Fibroblast of gingiva (primary cell): ENCODE data around the gene ICAM5.
"Not testable (repeated sequence)": the region's sequence is repeated elsewhere in the genome, so short reads cannot be mapped to it uniquely, and the experiment has no call there.

Source experiments
- DNase-seq: peaks from one replicate; pipeline ENCODE4 v3.0.0-alpha.2; 2011; ENCODE audit warnings: low read depth

Gene ICAM5, protein sequence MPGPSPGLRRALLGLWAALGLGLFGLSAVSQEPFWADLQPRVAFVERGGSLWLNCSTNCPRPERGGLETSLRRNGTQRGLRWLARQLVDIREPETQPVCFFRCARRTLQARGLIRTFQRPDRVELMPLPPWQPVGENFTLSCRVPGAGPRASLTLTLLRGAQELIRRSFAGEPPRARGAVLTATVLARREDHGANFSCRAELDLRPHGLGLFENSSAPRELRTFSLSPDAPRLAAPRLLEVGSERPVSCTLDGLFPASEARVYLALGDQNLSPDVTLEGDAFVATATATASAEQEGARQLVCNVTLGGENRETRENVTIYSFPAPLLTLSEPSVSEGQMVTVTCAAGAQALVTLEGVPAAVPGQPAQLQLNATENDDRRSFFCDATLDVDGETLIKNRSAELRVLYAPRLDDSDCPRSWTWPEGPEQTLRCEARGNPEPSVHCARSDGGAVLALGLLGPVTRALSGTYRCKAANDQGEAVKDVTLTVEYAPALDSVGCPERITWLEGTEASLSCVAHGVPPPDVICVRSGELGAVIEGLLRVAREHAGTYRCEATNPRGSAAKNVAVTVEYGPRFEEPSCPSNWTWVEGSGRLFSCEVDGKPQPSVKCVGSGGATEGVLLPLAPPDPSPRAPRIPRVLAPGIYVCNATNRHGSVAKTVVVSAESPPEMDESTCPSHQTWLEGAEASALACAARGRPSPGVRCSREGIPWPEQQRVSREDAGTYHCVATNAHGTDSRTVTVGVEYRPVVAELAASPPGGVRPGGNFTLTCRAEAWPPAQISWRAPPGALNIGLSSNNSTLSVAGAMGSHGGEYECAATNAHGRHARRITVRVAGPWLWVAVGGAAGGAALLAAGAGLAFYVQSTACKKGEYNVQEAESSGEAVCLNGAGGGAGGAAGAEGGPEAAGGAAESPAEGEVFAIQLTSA

DNA sequence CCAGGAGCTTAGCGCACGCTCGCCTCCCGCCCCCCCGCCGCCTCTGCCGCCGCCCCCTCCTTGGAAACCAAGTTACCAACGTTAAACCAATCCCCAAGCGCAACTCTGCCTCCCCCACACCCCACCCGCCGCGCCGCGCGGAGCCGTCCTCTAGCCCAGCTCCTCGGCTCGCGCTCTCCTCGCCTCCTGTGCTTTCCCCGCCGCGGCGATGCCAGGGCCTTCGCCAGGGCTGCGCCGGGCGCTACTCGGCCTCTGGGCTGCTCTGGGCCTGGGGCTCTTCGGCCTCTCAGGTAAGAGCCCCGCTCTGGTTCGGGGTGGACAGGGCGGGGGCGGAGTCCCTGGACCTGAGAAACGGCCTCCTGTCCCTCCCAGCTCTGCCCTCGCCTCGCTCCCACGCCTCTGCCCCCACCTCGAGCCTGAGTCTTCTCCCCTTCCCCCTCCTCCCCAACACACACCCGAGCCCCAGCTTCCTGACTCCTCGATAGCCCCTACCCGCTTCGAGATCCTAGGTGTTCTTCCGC, at the start of gene ICAM5:
ICAM5 (plus strand) TSS at position 117 of the 521 bp plus-strand sequence; CDS start at position 209, 92 bp downstream.
- no peak for DNase-seq

DNA sequence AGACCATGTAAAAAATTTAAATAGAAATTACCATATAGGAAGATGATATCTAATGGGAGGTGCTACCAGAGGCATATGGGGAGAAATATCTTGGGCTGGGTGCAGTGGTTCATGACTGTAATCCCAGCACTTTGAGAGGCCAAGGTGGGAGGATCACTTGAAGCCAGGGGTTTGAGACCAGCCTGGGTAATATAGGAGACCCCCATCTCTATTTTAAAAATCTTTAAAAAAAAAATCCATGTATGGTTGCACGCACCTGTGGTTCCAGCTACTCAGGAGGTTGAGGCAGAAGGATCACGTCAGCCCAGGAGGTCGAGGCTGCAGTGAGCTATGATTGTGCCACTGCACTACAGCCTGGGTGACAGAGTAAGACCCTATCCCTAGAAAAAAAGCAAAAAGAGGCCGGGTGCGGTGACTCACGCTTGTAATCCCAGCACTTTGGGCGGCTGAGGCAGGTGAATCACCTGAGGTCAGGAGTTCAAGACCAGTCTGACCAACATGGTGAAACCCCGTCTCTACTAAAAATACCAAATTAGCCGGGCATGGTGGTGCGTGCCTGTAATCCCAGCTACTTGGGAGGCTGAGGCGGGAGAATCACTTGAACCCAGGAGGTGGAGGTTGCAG, 47.8 kb upstream of the ICAM5 start:
- not testable (repeated sequence) for DNase-seq

DNA sequence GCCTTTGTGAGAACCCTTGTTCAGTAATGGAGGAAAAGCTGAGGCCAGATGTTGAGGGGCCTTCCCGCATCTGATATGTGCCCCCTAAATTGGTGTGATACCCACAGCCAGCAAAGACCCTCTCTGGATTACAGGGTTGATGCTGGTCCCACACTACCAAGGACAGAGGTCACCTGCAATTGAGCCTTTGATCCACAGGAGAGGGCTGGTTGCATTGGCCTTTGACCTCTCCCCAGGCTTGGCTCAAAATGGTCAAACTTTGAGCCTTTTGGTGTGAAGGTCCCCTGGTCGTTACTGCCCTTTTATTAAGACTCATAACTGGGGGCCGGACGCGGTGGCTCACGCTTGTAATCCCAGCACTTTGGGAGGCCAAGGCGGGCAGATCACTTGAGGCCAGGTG, 46.1 kb upstream of the ICAM5 start:
- no peak for DNase-seq

DNA sequence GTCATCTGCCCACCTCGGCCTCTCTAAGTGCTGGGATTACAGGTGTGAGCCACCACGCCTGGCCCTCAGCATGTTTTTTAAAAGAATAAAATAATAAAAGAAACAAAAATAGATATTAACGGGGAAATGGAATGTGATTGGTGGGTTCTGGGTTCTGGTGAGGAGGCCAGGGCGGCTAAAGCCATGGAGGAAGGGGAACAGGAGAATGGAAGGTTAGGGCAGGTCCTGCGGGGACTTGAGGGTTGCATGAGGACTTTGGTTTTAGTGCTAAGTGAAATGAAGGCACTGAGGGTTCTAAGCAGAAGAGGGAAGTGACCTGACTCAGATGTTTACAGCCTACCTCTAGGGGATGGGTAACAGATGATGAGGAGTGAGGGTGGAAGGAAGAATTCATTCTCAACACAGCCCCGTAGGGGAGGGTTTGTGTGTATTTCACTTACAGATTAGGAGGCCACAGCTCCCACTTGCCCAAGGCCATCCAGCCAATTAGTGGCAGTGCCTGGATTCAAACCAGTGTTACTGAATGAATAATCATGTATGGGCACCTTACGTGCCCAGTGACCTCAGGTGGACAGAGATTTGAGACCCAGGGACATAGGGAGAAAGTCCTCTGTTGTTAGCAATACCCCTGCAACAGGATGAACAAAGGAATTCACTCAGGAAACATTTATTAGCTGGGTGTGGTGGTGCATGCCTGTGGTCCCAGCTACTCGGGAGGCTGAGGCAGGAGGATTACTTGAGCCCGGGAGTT, 44.4 kb upstream of the ICAM5 start:
- no peak for DNase-seq

DNA sequence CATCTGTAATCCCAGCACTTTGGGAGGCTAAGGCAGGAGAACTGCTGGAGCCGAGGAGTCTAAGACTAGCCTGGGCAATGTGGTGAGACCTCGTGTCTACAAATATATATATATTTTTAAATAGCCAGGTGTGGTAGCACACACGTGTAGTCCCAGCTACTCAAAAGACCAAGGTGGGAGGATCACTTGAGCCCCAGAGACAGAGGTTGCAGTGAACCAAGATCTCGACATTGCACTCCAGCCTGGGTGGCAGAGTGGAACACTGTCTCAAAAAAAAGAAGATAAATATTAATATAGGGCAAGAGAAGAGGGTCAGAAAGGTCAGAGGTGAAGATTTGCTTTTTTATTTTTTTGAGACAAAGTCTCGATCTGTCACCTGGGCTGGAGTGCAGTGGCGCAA, 43.2 kb upstream of the ICAM5 start:
- no peak for DNase-seq

DNA sequence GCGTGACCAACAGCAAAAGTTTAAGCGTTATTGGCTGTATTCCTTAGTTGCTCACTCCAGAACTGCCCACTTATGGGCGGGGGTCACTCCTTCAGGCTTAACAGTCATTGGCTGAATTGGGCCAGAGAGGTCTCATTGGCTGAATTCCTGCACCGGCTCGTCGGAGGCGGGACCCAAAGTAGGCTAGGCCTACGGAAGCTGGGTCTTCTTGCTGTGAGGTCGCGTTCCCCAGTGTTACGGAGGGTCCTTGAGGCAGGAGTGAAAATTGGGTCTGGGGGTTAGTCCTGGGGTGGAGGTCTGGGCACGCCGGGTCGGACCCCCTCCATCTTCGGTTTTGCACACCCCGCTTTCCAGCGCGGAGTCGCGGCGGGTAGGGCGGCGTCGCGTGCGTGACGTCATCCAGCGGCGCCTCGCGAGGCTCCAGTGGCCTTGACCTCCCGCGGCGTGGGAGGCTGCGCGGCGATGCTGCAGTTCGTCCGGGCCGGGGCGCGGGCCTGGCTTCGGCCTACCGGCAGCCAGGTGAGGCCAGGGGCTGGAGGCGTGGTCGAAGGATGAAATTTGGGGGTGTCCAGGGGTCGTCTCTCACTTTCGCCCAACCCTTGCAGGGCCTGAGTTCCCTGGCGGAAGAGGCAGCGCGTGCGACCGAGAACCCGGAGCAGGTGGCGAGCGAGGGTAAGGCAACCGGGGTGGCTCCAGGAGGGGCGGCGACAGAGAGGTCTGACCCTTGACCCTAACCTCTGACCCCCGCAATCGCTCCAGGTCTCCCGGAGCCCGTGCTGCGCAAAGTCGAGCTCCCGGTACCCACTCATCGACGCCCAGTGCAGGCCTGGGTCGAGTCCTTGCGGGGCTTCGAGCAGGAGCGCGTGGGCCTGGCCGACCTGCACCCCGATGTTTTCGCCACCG, 37.7 kb upstream of the ICAM5 start, which contains the start of gene MRPL4:
MRPL4 (plus strand) TSS at position 423 of the 903 bp plus-strand sequence; CDS start at position 463, 40 bp downstream.
- peak; percentile 98 for DNase-seq

DNA sequence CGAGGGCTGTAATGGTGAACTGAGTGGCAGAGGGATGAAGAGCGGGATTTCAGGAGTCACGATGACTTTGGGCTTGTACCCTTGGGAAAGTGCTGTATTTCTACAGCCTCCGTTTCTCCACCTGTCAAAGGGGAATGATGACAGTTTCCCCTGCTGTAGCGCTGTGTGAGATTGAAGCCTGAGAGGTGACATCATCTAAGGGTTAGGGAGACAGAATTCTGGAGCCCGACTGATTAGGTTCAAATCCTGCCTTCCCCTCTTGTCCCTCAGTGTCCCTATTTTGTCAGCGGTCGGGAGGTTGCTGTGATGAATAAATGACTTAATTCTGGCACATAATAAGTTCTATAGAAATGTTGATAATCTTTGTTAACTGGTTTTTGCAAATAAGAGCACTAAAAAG, 37.0 kb upstream of the ICAM5 start:
- no peak for DNase-seq

DNA sequence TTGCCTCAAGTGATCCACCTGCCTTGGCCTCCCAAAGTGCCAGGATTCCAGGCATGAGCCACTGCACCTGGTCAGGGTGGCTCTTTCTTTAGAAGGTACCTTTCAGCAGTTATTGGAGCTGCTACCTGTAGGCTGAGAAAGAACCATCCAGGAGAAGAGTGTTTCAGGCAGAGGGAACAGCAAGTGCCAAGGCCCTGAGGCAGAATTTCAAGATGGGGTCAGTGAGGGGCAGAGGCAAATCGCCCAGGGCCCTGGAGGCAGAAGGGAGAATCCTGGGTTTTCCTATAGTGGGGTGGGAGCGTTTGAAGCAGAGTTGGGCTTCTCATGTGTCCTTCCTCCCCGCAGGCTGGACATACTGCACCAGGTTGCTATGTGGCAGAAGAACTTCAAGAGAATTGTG, 35.5 kb upstream of the ICAM5 start:
- no peak for DNase-seq

DNA sequence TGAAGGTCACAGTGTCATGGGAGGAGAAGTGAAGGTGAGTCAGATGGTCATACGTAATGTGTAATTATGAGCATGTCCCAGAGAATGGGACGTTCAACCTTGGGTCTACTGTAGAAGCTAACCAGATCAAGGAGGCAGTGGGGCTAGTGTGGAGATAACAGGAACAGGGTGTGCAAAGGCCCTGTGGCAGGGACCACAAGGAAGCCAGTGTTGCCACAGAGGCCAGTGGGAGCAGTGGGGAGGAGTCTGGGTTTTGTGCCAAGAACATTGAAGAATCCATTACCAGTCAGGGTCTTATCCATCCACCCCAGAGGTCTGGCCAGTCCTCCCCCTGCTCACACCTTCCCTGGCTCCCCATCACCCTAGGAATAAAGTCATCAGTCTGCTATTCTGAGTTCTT, 34.4 kb upstream of the ICAM5 start:
- no peak for DNase-seq

DNA sequence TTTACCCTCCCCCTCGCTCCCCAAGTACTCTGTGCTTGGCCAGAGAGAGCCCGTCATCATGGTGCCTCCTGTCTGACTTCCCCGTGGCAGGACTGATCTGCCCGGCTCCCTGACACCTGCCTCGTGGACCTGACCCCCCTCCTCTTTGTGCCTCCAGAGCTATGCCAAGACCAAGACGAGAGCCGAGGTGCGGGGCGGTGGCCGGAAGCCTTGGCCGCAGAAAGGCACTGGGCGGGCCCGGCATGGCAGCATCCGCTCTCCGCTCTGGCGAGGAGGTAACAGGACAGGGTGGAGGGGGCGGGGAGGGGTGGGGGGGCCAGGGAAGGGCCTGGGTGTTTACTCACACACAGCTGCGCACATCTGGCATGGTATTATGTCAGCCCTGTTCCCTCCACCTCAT, 33.2 kb upstream of the ICAM5 start:
- DNase-seq = no peak

DNA sequence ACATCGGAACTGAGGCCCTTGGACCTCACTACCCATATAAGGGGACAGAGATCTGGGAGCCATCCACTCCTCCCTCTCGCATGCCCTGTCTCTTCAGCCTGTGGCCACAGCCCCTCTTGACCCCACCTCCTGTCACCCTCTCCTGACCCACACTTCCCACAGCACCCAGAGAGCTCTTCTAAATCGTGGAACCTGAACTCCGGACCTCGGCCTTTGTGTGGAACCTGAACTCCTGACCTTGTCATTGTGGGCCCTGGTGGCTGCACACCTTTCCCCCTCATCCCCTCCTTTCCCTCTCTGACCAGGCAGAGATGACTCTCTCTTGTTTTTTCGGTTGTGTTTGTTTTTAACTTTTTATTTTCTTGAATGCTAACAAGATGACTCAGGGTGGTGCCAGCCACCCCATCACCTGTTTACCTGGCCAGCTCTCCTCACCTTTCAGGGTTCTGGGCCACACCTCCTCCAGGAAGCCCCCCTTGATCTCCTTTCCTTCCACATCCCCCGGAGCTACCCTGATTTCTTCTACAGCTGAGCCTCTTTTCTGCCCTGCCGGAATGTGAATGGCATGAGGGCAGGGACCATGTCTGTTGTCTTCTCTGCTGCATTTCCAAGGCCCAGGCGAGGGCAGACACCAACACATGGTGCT, 32.7 kb upstream of the ICAM5 start:
- no peak for DNase-seq

DNA sequence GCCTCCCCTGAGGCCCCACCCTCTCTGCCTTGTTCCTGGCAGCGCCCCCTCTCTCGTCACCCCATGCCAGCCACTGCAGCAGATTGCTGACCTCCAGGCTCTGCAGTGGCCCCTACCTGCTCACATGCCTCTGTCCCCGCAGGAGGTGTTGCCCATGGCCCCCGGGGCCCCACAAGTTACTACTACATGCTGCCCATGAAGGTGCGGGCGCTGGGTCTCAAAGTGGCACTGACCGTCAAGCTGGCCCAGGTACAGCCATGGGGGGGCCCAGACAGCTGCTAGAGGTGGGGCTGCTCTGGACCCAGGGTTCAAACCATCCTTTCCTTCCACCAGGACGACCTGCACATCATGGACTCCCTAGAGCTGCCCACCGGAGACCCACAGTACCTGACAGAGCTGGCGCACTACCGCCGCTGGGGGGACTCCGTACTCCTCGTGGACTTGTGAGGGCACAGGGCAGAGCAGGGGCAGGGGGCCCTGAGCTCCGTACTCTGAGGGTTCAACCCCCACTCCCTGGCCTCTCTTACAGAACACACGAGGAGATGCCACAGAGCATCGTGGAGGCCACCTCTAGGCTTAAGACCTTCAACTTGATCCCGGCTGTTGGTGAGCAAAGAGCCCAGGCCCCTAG, 31.6 kb upstream of the ICAM5 start:
- DNase-seq = no peak

DNA sequence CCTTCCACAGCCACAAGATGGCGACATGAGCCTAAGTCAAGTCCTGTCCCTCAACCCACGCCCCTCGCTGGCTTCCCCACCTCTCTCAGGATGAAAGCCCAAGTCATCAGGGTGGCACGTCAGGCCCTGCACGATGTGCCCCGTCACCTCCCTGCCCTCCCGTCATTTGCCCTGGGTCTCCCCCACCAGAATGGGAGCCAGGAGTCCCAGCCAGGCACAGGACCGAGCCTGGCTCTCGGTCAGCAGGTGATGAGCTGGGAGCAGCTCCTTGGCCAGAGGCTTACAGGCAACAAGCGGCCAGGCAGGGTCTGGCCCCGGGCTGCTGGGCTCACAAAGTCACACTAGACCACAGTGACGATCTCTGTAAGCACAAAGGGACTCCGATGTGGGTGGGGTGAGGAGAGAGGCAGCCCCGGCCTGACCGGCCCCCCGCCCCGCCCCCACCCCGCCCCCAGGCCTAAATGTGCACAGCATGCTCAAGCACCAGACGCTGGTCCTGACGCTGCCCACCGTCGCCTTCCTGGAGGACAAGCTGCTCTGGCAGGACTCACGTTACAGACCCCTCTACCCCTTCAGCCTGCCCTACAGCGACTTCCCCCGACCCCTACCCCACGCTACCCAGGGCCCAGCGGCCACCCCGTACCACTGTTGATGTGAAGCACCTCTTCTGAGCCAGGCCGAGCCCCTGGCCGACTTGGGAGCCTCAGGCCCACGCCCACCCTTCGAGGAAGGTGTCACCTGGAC, 30.4 kb upstream of the ICAM5 start:
- peak; percentile 74 for DNase-seq

DNA sequence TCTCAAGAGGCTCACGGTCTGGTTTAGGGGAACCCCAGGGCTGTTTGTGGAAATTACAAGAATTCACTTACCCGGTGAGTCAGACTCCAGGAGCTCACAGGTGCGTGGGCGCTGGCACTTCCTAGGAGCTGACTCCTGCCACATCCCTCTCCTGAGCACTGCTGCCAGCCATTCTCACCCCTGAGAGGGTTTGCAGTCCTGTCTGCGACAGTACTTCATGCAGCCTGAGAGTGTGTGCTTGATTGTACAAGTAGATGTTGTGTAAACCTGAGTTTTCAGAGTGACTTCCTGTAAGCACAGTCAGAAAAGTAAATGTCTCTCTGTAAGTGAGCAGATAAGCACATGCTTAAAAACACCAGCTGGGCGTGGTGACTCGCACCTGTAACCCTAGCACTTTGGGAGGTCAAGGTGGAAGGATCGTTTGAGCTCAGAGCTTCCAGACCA, 29.6 kb upstream of the ICAM5 start:
- DNase-seq = no peak

DNA sequence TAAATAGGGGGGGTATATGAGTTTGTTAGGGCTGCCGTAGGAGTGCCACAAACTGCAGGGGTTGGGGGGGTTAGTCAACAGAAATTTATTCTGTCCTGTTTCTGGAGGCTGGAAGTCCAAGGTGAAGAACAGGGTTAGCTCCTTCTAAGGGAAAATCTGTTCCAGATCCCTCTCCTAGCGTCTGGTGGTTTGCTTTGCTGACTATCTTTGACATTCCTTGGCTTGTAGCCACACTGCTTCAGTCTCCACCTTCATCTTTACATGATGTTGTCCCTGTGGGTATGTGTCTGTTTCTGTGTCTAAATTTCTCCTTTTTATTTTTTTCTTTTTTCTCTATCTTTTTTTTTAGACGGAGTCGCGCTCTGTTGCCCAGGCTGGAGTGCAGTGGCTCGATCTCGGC, 27.0 kb upstream of the ICAM5 start:
- no peak for DNase-seq

DNA sequence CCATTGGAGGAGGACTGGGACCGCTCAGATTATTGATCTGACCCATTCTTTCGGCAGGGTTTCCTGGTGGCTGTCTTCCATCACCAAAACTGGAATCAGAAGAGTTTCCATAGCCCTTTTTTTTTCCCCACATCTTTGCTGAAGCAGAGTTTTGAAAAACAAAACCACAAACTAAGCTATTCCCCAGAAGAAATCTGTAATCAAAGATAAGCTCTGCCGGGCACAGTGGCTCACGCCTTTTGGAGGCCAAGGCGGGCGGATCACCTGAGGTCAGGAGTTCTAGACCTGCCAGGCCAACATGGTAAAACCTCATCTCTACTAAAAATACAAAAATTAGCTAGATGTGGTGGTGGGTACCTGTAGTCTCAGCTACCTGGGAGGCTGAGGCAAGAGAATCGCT, 23.0 kb upstream of the ICAM5 start:
- DNase-seq = no peak

DNA sequence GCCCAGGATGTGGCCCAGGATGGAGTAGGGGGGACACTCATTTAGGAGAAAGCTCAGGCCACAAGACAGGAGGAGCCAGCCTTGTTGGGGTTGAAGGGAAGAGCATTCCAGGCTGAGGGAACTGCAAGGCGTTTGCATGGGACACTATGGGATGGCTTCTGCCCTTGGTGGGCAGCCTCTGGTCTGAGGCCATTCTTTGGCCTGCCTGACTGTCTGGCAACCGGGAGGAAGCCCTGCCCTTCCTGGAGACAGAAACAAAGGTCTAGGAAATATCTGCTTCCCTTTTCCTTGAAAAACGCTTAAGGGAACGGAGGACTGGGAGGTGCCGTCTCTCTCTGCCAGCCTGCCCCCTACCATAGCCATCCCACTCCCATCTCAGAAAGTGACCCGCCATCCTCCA, 21.7 kb upstream of the ICAM5 start:
- DNase-seq = no peak

DNA sequence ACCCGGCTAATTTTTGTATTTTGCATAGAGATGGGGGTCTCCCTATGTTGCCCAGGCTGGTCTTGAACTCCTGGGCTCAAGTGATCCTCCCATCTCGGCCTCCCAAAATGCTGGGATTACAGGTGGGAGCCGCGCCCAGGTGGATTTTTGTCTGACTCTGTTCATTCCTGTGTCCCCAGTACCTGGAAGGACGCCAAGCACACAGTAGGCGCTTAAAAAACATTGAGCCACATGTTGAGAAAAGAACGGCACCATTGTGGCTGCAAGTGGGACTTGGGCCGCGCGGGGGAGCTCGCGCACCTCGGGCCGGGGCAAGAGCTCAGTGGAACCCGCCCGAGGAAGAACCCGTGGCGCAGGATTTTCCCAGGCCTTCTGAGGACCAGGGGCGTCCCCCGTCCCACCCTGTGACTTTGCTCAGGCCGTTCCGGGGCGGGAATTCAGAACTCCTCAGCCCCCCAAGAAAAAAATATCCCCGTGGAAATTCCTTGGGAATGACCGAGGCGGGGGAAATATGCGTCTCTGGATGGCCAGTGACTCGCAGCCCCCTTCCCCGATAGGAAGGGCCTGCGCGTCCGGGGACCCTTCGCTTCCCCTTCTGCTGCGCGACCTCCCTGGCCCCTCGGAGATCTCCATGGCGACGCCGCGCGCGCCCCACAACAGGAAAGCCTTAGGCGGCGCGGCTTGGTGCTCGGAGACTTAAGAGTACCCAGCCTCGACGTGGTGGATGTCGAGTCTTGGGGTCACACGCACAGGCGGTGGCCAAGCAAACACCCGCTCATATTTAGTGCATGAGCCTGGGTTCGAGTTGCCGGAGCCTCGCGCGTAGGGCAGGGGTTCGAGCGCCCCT, 20.2 kb upstream of the ICAM5 start:
- DNase-seq = peak; percentile 55
